Measurements from ENCODE around the gene THRAP3.
A peak's percentile ranks its signal among the peaks of the same experiment; 100 is the strongest.

The THRAP3 gene

DNA sequence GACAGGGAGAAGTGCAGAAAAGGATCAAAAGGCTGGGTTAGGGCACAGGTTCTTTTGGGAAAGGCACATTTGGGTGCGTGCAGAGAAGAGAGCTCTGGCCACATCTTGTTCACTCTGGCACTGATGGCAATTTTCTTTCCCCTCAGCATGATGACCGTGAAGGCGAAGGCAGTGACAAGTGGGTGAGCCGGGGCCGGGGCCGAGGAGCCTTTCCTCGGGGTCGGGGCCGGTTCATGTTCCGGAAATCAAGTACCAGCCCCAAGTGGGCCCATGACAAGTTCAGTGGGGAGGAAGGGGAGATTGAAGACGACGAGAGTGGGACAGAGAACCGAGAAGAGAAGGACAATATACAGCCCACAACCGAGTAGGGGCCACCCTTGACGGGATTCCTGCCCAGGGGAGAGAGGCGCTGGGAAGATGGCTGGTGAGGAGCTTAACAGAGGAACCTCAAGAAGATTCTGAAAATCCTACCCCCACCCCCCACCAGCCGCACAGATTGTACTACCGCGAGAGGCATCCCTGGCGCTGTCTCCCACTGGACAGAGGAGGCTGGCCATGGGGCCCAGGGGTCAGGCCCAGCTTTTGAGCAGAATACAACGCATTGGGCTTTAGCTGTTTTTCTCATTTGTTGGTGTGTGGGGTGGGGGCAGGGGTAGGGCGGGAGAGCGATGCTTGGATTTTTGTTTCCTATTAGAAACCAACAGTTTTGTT is 79.6 kb downstream of the THRAP3 start:
- DNase-seq, result no peak

DNA sequence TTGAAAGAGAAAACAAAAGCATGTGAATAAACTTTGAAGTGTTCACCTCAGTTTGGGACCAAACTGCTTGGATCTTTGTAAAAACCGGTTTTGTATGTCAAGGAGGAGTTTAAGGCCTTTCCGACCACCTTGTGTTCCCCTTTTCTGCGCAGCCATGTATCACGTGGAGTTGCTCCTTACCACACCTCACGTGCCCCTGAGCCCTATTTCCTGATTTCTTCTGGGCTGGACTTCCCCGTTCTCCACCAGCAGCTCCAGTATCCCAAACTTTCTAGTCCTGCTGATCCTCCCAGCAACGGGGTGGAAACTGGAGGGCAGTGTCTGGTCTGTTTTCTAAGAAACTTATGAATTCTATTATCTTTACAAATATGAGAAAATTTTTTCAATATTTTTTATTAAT is 80.3 kb downstream of the THRAP3 start:
- DNase-seq, result no peak

DNA sequence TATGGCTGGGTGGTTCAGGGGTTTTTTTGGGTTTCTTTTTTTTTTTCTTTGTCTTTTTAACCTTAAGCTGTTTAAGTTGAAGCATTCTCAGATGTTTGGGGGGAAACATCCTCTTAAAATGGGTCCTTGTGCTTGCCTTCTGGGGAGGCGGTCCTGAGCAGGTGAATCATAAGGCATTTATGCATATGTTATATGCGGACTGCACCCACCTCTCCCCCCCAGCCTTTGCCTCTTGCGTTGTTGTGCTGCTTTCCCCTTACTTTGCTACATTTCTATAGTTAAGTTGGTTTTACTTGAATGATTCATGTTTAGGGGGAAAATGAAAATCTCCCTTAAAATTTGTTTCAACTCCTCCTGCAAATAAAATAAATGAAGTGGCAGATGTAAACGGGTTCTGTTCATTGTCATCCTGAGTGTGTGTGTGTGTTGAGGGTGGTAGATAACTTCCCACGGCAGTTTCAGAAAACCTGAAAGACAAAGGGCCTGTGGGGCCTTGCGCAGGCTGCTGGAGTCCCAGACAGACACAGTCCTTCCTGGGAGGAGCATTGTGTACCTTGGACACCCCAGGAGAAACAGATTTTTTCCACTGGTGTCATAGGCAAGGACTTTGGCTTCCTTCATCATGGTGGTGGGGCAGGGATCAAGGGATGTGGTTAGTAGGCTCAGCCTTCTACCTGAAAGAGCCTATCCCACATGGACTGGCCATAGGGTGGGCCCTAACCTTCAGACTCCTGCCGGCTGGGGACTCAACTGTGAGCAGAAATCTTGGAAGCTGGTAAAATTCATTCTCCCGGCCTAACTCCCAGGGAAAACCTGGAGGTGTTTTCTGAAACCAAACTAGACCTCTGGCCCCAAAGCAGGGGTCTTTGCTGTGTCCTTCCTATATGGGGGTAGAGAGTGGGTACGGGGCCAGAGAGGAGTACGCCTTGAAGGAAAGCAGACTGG is 81.0 kb downstream of the THRAP3 start:
- DNase-seq, result no peak

DNA sequence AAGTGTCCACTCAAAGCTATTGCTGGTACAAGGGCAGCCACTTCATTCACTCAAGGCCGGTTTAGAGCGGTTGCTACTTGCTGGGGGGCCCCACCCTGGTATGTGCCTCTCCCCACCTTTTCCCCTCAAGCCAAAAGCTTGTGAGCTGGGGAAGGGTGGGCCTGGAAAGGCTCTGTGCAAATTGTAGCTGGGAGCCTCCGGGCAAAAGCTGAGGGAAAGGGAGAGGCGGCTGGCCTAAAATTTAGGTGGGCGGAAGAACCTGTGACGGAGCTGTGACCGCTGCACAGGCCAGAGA is 81.6 kb downstream of the THRAP3 start:
- DNase-seq, result no peak

DNA sequence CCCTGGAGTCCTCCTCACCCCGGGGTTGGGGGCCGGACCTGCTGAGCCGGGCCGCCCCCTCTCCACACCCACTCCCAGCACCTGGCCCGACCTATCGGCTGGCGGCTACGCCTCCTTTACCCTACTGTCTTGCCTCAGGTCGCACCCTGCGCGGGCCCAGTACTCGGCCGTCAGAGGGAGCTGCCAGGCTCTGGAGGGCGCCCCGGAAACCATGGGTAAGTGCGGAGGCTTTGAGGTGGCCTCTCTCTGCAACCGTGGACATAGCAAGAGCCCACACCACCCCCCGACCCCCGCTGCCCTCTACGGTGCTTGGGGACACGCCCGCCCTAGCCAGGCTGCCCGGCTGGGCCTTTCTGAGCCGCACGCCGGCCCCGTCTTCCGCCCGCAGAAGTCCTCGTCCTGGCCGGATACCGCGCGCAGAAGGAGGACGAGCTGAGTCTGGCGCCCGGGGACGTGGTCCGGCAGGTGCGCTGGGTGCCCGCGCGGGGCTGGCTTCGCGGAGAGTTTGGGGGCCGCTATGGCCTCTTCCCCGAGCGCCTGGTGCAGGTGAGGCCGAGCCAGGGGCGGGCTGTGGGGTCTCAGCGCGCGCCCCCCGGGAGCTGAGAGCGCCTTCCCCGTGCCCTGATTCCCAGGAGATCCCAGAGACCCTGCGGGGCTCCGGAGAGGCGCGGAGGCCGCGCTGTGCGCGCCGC is 82.1 kb downstream of the THRAP3 start, which contains the start of gene SH3D21:
Gene SH3D21 (plus strand): TSS at position 159 of the 692 bp plus-strand sequence. CDS start 53 bp downstream, at position 212.
- DNase-seq, result no peak

DNA sequence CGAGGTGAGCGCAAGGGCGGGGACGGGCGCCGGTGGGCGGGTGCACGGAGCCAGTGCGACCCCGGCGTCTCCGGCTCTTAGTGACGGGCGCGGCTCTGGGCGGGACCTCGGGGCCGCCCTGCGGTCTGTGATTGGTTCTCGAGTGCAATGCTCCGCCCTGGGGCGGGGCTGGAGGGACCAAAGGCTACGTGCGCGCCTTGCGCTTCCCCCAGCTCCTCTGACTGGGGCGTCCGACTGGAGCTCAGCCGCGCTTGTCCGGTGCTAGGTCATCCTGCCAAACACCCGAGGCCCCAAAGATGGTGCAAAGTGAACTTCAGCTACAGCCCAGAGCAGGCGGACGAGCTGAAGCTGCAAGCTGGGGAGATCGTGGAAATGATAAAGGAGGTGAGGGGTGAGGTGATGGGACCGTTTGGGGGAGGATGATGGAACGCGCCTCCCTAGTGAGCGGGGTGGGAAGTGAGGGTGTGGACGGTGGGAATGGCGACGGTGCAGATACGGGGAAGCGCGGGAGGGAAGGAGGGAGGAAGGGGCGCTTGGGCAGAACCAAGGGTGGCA is 82.7 kb downstream of the THRAP3 start:
- DNase-seq, result peak; percentile 72 to 86

DNA sequence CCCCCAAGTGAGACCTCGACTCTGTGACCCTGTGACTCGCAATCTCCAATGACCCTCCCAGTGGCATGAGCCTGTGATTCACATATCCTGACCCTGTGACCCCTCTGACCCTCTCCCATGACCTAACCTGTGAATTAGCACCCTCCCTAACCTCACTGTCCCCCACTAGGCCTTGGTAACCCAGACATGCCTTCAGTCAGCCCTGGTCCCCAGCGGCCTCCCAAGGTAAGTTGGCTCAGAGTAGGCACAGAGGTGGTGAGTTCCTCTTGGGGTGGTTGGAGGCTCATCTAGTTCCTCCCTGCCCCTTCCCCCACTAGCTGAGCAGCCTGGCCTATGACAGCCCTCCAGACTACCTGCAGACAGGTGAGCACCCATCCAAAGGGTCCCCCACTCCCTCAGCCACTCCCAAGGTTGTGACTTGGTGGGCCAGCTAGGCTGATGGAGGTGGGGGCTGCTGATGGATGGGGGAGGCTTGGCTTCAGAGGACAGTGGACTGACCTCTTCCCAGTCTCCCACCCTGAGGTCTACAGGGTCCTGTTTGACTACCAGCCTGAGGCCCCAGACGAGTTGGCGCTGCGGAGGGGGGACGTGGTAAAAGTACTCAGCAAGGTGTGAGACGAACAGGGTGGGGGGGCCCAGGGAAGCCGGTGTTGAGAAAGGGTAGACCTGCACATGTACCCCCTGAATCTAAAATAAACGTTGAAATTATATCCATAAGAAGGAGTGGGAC is 83.5 kb downstream of the THRAP3 start:
- no peak for DNase-seq

DNA sequence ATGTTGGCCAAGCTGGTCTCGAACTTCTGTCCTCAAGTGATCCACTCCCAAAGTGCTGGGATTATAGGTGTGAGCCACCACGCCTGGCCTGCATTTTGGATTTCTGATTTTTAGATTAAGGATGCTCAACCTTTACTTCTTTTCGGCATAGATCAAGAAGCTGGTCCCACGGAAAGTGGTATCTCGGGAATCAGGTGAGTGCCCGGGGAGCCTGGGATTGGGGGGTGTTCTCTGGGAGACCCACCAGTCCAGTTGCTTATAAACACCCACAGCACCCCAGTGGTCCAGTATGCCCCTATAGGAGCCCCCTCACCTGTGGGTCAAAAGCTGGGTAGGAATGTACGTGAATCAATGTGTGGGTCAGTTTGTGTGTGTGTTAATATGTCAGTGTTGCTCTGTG is 85.2 kb downstream of the THRAP3 start:
- no peak for DNase-seq

DNA sequence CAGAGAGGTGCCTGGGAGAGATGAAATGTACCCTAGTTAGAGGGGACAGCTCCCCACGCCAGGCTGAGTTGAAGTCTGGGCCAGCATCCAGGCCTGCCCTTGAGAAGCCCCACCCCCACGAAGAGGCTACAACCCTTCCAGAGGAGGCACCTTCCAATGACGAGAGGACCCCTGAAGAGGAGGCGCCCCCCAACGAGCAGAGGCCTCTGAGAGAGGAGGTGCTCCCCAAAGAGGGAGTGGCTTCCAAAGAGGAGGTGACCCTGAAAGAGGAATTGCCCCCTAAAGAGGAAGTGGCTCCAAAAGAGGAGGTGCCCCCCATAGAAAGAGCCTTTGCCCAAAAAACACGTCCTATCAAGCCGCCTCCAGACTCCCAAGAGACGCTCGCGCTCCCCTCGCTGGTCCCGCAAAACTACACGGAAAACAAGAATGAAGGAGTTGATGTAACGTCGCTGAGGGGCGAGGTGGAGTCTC is 96.1 kb downstream of the THRAP3 start:
- DNase-seq, result no peak

DNA sequence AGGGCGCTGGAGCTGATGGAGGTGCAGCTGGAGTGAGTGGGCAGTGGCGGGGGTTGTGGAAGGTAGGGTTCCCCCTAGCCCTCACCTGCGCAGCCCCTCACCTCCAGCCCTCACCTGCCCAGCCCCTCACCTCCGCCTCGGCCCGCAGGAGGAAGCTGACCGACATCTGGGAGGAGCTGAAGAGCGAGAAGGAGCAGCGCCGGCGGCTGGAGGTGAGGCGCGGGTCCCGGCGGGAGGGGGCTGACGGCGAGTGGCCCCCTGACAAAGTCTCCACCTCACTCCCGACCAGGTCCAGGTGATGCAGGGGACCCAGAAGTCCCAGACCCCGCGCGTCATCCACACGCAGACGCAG is 96.5 kb downstream of the THRAP3 start:
- no peak for DNase-seq

DNA sequence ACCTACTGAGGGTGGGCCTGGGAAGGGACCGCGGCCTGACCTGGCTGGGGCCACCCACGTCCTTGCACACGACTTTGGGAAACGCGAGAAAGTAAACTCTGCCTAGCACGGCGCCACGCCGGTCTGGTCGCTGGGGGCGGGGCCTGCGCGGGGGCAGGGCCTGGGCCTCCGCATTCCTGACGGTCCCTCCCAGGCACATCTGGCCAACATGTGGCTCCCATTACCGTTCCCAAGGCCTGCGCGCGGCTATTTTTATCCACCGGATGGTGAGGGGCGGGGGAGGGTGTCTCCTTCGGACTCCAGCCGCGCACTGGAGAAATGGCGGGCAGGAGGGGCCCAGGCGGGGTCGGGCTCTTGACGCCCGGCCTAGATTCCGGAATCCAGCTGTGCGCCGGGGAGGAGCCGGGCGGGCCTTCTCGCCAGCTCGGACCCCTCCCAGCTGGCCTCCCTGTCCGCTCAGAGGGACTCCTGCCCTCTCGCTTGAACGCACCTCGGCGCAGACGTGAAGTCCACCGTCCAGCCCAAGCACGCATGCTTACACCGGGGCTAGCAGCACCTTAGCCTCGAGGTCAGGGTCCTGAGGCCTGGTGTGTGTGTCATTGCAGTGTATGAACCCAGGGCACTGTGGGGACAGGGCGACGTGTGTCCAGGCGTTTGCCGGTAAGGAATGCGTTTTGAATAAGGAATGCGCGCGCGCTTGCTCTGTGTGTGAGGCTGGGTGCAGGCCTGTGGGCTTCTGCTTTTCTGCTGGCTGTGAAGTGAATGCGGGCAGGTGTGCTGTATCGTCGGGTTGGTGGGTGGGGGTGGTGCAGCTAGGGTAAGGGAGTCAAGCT is 97.1 kb downstream of the THRAP3 start:
- DNase-seq, result no peak

DNA sequence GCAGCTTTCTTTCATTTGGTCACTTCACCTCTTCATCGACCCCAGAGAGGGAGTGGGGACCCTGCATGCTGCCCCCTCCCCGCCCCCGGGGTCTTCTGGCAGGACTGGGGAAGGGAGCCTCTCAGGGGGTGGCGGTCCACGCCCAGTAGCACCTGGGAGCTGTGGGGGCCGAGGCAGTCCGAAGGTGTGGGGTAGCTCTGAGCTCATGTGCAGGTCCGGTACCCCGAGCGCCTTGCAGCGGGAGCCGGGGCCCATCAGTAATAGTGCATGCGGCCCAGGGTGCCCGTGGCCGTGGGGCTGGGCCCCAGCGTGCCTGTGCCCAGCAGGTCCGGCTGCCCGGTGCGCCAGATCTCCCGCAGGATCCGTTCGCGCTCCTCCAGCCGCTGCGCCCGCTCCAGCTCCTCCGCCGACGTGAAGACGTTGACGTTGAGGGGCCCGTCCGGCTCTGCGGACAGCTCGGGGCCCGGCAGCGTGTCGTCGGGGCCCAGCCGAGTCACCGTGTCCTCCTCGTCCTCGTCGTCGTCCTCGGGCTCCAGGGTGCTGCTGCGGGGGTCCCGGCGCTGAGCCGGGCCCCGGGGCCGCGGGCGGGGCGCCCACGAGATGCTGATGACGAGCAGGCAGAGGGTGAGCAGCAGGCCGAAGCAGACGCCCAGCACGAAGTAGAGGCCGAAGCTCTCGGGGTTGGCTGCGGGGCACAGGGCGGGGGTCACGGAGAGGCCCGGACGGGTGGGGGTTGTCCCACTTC is 98.0 kb downstream of the THRAP3 start:
- no peak for DNase-seq

DNA sequence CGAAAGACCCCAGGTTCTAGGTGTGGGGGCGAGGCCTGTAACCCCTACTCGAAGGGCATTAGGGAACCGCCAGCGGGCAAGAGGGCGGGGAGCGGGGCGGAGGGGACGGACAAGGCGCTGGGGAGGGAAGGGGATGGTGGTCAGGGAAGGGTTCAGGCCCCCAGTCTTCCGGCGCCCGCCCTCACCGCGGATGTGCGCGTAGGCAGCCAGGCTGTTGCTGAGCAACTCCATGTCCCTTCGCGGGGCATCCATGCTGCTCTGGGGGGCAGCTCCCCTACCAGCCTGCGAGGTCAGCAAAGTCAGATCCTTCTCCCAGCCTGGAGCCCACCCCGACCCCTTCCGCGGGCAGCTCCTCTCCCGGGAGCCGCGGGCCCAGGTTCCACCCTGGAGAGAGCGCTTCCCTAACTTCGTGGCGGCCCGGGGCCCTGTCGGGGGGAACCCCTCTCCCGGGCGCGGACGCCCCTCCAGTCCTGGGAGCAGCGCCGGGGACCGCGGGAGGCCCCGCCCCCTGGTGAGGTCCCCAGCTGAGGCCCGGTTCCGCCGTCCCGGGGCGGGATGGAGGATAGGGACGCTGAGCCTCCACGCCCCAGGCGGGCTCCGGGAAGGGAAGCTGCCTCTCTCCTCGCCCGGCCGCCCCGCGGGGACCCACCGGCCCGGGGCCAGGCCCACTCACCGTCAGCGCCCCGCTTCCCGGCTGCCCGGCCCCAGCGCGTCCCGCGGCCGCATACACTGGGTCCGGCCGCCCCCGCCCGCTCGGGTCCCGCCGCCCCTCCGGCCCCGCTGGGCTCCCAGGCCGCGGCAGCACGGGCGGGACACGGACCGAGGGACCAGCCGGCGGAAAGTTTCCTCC is 98.8 kb downstream of the THRAP3 start:
- no peak for DNase-seq

DNA sequence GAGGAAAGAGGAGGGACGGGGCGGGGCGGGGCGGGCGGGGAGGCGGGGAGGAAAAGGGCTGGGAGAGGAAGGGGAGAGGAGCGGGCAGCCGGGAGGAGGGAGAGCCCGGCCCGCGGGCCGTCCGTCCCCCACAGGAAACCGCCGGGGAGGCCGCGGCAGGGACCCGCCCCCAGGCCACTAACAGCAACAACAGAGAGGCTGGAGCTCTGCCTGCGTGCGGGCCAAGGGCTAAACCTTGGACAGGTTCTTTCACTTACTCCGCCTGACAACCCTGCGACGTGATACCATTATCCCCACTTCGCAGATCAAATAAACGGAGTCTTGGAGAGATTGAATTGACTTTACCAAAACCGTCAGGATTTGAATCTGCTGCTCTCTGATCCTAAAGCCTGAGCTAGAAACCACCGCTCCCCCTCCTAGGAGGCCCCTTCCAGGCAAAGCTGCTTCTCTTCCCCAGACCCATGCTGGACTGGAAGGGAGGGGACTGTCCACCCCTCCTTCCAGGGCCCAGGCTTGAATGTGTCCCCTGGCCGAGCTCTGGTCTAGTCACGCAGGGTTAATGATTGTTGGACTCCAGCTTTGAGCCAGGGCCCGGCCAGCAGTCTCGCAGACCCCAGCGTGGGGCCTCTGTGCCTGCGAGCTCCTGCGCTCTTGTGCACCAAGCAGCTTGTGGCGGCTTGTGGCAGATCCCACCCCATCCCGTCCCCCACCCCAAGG is 99.6 kb downstream of the THRAP3 start, which contains the start of gene EVA1B:
Gene EVA1B (minus strand): TSS at position 10 of the 717 bp plus-strand sequence. CDS start 608 bp downstream, outside the sequence.
- DNase-seq, result no peak

DNA sequence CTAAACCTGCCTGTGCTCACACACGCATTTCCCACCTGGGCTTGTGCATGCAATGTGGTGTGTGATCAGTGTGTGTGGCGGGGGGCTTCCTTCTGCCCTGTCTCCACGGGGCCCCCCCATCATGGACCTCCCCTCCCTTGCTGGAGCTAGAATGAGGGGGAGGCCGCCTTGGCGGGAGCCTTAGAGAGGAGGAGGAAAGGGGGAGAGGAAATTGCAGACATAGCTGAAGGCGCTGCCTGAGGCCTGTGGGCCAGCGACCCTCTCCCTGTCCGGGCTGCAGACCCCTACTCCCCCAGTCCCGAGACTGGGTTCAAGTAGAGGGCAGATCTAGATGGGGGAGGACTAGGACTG is 100.1 kb downstream of the THRAP3 start:
- DNase-seq, result no peak

DNA sequence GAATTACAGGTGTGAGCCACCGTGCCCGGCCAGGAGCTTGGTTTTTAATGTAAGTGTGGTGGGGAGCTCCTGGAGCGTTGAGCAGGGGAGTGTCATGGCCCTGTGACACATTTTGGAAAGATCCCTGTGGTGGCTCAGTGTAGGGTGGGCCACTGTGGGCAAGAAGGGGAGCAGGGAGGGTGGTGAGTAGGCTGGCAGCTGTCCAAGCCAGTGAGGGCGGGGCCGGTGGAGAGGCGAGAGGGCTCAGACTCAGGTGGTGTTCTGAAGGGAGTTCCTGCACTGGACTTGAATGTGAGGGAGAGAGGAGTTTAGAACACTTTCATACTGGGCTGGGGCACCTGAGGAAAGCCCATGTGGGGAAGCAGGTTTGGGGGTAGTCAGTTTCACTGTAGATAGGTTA is 102.3 kb downstream of the THRAP3 start:
- no peak for DNase-seq

DNA sequence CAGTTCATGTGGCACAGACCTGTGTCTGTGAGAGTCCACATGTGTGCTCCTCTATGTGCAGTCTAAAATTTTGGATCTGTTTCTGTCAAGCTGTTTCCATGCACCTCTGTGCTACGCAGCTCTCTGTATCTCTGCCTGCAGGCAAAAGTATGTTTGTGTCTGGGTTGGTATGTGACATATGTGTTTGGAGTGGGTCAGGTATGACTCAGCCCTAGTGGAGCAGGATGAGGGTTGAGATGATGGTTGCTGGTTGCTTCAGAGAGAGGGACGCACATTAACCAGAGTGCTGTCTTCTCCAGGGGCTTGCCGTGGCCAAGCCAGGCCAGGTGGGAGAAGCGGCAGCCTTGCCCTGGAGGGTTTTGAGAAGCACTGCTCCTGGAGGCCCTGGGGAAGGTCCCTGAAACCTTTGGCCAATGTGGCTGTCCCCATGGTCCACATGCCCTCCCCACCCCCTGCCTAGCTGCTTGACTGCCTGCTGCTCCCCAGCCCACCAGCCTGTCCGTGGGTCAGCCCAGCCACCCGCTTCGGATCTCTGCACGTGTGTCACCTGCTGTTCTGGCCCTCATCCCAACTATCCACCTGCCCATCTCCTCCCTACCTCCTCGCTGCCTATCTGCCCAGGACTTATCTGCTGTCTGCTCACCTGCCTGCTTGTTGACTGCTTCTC is 103.3 kb downstream of the THRAP3 start:
- DNase-seq, result no peak

DNA sequence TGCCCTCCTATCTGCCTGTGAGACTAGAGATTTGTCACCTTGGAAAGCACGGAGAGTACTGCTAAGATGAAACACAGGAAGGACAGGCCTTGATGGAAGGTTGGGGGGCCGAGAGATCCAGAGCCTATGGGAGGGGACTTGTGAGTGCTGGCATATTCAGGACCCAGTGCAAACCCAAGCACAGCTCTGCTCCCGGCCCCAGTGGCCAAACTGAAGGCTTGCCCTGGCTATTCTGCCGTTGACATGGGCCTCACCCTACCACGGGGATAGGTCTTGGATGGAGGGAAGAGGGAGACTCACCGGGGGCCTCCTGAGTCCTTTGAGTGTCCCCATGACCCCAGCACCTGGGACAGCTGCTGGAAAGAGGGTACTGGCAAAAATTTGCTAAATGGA is 103.8 kb downstream of the THRAP3 start:
- DNase-seq, result no peak

DNA sequence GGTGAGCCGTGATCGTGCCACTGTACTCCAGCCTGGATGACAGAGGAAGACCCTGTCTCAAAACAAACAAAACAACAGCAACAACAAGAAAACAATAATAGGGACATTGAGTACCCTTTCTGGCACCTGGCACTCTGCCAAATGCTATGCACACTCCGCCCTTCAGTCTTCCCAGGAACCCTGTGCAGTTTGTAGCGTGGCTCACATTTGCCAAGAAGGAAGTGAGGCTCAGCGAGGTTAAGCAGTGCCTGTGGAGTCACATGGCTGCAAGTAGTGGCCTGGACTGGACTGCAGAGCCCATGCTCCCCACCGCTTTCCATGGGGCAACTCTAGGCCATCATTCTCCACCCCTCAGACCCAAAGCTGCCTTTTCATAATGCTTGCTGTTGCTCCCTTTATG is 104.5 kb downstream of the THRAP3 start:
- DNase-seq, result no peak
